Osteoblast (primary cell): ENCODE measurements around the gene PDCD6IP. TPM values are rescaled to one million over a fixed set of nuclear protein-coding genes. Genes with fewer than 3 reads are reported as not detected.

Experiments
- total RNA-seq: library from RNA; depleted of rRNA; stranded (reverse); fragments of >200 nt; gene quantifications from 2 replicates; pipeline ENCODE4 v1.2.3, GENCODE V29; 2012

The PDCD6IP gene
- total RNA-seq, 1 donor, result 283 TPM

Other genes with a start within 250 kb of the PDCD6IP start
- 52.1 and 61.0 TPM in 2 replicates for gene CLASP2, start 80.4 kb upstream of the PDCD6IP start, total RNA-seq